Common myeloid progenitor, CD34-positive (primary cell): ENCODE measurements around the gene DHX8.
"Not testable (repeated sequence)": the region's sequence is repeated elsewhere in the genome, so short reads cannot be mapped to it uniquely, and the experiment has no call there.

Experiments used
- CTCF ChIA-PET: fragments of 350-600 bp; sonication (Branson Sonifier 250); formaldehyde crosslinking; loops from one replicate; lab custom pipeline; 2021; ENCODE audit warnings: antibody characterized with exemption; lab: Charles Lee
- POLR2A ChIA-PET: fragments of 350-600 bp; sonication (Branson Sonifier 250); formaldehyde crosslinking; loops from one replicate; lab custom pipeline; 2021; ENCODE audit warnings: antibody characterized with exemption; lab: Charles Lee
- DNase-seq, 3 donors: peaks; one replicate each; pipeline versions ENCODE4 v3.0.0 to v3.0.0-alpha.2; 2013
- H3K27ac ChIP-seq, 2 experiments: 1 replicate in 1 of 2; 2 replicates in 1 of 2; pipeline ENCODE4 v1.7.0; 2013; ENCODE audit warnings: inconsistent platforms in 2 of 2, low read length in 2 of 2, mild to moderate bottlenecking in 2 of 2, low read depth in 1 of 2, moderate library complexity in 1 of 2; ENCODE audit not compliant: severe bottlenecking in 2 of 2, insufficient read depth in 1 of 2, poor library complexity in 1 of 2
- H3K27me3 ChIP-seq, 5 experiments: replicated peaks in 2 of 5; 1 replicate in 3 of 5; 2 replicates in 2 of 5; pipeline versions ENCODE4 v1.6.1 to v1.7.0; 2013; ENCODE audit warnings: low read length in 4 of 5, mild to moderate bottlenecking in 2 of 5, moderate library complexity in 2 of 5, inconsistent platforms in 1 of 5; ENCODE audit not compliant: insufficient read depth in 5 of 5, control insufficient read depth in 4 of 5
- H3K36me3 ChIP-seq, 4 experiments: 1 replicate in 2 of 4; 2 replicates in 2 of 4; pipeline versions ENCODE4 v1.6.1 to v1.7.0; 2013; ENCODE audit warnings: low read length in 3 of 4, control low read depth in 1 of 4, mild to moderate bottlenecking in 1 of 4; ENCODE audit not compliant: control insufficient read depth in 4 of 4, insufficient read depth in 4 of 4
- H3K4me1 ChIP-seq, 4 experiments: 1 replicate in 3 of 4; 2 replicates in 1 of 4; pipeline versions ENCODE4 v1.6.1 to v1.7.1; 2013; ENCODE audit warnings: low read length in 3 of 4, mild to moderate bottlenecking in 3 of 4, control low read depth in 1 of 4, inconsistent platforms in 1 of 4, moderate library complexity in 1 of 4; ENCODE audit not compliant: control insufficient read depth in 4 of 4, insufficient read depth in 4 of 4; ENCODE audit errors: control extremely low read depth in 1 of 4
- H3K4me3 ChIP-seq, 7 experiments: 1 replicate in 4 of 7; 2 replicates in 3 of 7; pipeline versions ENCODE4 v1.5.1 to v1.7.0; 2013; ENCODE audit warnings: mild to moderate bottlenecking in 7 of 7, low read length in 6 of 7, moderate library complexity in 6 of 7, inconsistent platforms in 2 of 7, low read depth in 2 of 7, control low read depth in 1 of 7; ENCODE audit not compliant: insufficient read depth in 4 of 7, control insufficient read depth in 1 of 7; ENCODE audit errors: extremely low read depth in 1 of 7
- H3K9me3 ChIP-seq, 5 experiments: 1 replicate in 4 of 5; 2 replicates in 1 of 5; pipeline versions ENCODE4 v1.6.1 to v1.7.1; 2013; ENCODE audit warnings: low read length in 4 of 5, mild to moderate bottlenecking in 2 of 5, inconsistent platforms in 1 of 5, low read depth in 1 of 5, moderate library complexity in 1 of 5; ENCODE audit not compliant: control insufficient read depth in 4 of 5, insufficient read depth in 2 of 5; ENCODE audit errors: control extremely low read depth in 1 of 5
- WGBS: methylation state at CpG from one replicate; pipeline ENCODE4 v1.1.5; 2013; ENCODE audit not compliant: insufficient coverage; 5-methylcytosine and 5-hydroxymethylcytosine counted together

The DHX8 gene

DNA sequence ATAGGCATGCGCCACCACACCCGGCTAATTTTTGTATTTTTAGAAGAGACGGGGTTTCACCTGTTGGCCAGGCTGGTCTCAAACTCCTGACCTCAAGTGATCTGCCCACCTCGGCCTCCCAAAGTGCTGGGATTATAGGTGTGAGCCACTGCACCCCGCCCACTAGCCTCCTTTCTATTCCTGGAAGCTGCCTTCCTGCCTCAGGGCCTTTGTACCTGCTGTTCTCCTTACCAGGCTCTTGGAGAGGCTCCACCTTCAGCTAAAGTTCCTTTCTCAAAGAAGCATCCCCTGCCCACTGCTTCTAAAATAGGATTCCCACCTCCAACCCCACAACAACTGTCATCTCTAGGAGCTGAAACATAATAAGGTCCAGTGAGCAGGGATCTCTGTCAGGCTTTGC lies 23.9 kb upstream of the DHX8 start:
- H3K4me1 ChIP-seq, POLR2A ChIA-PET, H3K36me3 ChIP-seq, H3K9me3 ChIP-seq, H3K4me3 ChIP-seq, H3K27ac ChIP-seq, DNase-seq, H3K27me3 ChIP-seq: not testable (repeated sequence)
- 94% methylated on average over 5 of the region's 5 CpGs for WGBS
- CTCF ChIA-PET = interaction anchor here (0.6 to 1.0 kb wide), 4 partner anchors 10 to 314 kb away, joined by 3 read pairs; no protein-coding TSS in a partner anchor

DNA sequence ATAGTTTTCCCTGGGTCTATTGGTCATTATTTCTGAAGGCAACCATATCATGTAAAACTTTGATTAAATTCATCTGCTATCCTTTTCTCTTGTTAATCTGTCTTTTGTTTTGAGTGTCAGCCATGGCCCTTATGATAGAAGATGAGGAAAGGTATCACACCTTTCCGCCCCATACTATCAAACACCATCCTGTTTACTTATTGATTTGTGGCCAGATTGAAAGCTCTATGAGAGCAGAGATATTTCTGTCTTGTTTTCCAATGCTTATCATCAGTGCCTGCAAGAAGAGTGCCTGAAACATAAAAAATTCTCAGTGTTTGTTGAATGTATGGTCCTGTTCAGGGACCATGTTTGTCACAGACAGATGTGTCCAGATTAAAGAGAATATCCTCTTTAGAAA lies 22.6 kb upstream of the DHX8 start:
- Histone ChIP-seq H3K9me3 (no peaks in the 10 kb centered on the region), H3K27me3 (peaks cover 0 to 5% (median 0%) of the 10 kb centered on the region in 5 experiments), H3K27ac (no peak overlapping the region), H3K4me1 (peaks cover 0 to 6% (median 0%) of the 10 kb centered on the region in 4 experiments), H3K4me3 (no peak overlapping the region), H3K36me3 (no peaks in the 10 kb centered on the region)
- ChIA-PET CTCF (no interaction called here), POLR2A (no interaction called here)
- no CpG with 5 or more reads among the region's 1 CpG for WGBS
- DNase-seq = no peak

DNA sequence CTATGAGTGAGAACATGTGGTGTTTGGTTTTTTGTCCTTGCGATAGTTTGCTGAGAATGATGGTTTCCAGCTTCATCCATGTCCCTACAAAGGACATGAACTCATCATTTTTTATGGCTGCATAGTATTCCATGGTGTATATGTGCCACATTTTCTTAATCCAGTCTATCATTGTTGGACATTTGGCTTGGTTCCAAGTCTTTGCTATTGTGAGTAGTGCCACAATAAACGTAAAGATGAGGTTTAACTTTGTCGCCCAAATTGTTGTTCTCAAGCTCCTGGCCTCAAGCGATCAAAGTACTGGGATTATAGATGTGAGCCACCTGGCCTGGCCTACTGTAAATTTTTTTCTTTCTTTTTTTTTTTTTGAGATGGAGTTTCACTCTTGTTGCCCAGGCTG lies 21.2 kb upstream of the DHX8 start:
- 90% methylated on average over 3 of the region's 4 CpGs for WGBS
- H3K9me3 ChIP-seq, H3K27ac ChIP-seq, DNase-seq, H3K4me1 ChIP-seq, H3K36me3 ChIP-seq, H3K4me3 ChIP-seq, CTCF ChIA-PET, H3K27me3 ChIP-seq: not testable (repeated sequence)
- POLR2A ChIA-PET = interaction anchor here (0.6 kb wide), 1 partner anchor 499 kb away, joined by 3 read pairs; the partner anchor contains the start of gene AARSD1

DNA sequence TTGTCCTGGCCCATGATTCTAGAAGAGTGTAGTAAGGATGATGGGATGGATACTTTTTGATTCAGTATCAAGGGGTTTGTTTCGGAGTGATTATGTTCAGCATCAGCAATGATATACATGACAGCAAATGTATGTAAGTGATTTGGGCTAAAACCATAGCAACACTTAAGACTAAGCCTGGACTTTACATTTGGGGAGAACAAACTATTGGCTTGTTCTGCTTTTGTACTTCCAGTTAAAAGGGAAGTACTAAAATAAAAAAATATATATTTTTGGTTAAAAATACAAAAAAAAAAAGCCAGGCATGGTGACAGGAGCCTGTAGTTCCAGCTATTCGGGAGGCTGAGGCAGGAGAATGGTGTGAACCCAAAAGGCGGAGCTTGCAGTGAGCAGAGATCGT lies 20.5 kb upstream of the DHX8 start:
- WGBS = 80% methylated on average over 1 of the region's 4 CpGs
- POLR2A ChIA-PET = no interaction called here
- H3K4me1 ChIP-seq = no peaks in the 10 kb centered on the region
- H3K27me3 ChIP-seq = peaks cover 0 to 5% (median 0%) of the 10 kb centered on the region in 5 experiments
- no peak overlapping the region for H3K27ac ChIP-seq
- no peaks in the 10 kb centered on the region for H3K36me3 ChIP-seq
- peak in 2 of 3 donors; percentile 17 to 21 for DNase-seq
- CTCF ChIA-PET = no interaction called here
- no peaks in the 10 kb centered on the region for H3K9me3 ChIP-seq
- H3K4me3 ChIP-seq = no peak overlapping the region

DNA sequence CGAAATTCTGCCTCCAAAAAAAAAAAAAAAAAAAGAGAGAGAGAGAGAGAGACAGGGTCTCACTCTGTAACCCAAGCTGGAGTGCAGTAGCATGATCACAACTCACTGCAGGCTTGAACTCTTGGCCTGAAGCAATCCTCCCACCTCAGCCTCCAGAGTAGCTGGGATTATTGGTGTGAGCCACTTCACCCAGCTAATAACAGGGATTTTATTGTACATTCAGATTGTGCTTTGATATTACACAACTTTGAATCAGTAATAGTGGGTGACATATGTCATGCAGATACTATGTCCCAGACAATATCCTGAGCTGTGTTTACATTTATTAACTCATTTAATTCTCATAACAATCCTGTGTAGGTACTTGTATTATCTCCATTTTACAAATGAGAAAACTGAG lies 19.7 kb upstream of the DHX8 start:
- Histone ChIP-seq H3K9me3 (no peaks in the 10 kb centered on the region), H3K27me3 (peaks cover 0 to 5% (median 0%) of the 10 kb centered on the region in 5 experiments), H3K27ac (no peak overlapping the region), H3K4me1 (no peaks in the 10 kb centered on the region), H3K36me3 (no peaks in the 10 kb centered on the region), H3K4me3 (no peak overlapping the region)
- WGBS = no CpG with 5 or more reads among the region's 1 CpG
- POLR2A ChIA-PET = no interaction called here
- CTCF ChIA-PET = no interaction called here
- no peak for DNase-seq

DNA sequence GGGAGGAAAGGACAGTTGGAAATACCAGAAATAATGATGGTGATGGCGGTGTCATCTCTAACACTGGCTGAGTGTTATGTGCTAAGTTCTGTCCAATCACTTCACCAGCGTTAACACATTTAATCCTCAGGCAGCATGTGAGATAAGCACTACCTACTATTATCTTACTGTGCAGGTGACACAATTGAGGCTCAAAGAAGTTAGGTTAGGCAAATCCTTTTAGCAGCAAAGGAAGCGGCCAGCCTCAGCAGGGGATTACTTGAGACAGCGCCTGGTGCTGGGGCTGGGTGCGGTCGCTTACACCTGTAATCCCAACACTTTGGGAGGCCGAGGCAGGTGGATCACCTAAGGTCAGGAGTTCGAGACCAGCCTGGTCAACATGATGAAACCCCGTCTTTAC lies 18.7 kb upstream of the DHX8 start:
- peaks cover 0 to 5% (median 0%) of the 10 kb centered on the region in 5 experiments for H3K27me3 ChIP-seq
- WGBS = 85% methylated on average over 8 of the region's 9 CpGs
- CTCF ChIA-PET = no interaction called here
- no peak overlapping the region for H3K27ac ChIP-seq
- H3K4me1 ChIP-seq = no peaks in the 10 kb centered on the region
- H3K4me3 ChIP-seq = no peak overlapping the region
- no peaks in the 10 kb centered on the region for H3K9me3 ChIP-seq
- DNase-seq = no peak
- POLR2A ChIA-PET = no interaction called here
- no peaks in the 10 kb centered on the region for H3K36me3 ChIP-seq

DNA sequence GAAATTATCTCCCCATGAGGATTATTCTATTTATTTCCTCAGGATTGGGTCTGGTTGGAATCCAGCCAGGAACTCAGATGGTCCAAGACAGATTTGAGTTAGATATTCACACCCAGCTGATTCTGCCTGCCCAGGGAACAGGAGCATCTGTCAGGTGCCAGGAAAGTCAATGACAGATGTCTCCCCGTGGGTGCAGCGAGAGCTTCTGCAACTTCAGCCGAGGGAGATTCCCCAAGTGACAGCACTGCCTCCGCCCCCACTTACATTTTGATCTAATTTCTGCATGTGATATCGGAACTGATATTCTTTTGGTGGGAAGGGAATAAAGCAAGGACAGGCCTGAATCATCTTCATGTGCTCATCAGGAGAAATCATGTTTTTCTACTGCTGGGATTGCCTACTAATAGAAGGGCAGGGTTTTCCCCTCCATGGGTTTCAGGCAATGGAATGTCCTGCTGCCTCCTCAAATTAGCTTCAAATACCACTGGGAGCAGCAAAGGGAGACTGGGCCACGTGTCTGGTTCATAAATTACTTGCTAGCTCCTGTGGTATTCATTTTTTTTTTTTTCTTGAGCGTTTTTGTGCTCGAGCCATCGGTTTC lies 15.7 kb upstream of the DHX8 start:
- H3K36me3 ChIP-seq = no peaks in the 10 kb centered on the region
- H3K4me3 ChIP-seq = no peak overlapping the region
- H3K27ac ChIP-seq = no peak overlapping the region
- POLR2A ChIA-PET = no interaction called here
- DNase-seq = no peak
- CTCF ChIA-PET = interaction anchor here (1.6 kb wide), 1 partner anchor 69 kb away, joined by 4 read pairs; the partner anchor contains the start of gene ARL4D
- peaks cover 0 to 5% (median 0%) of the 10 kb centered on the region in 5 experiments for H3K27me3 ChIP-seq
- H3K9me3 ChIP-seq = no peaks in the 10 kb centered on the region
- WGBS = 69% methylated on average over 4 of the region's 9 CpGs
- H3K4me1 ChIP-seq = no peaks in the 10 kb centered on the region
